Body of pancreas (tissue), 4 donors: ENCODE measurements around the gene KASH5. TPM values are rescaled to one million over a fixed set of nuclear protein-coding genes. Genes with fewer than 3 reads are reported as not detected.
A peak's percentile ranks its signal among the peaks of the same experiment; 100 is the strongest.
"Not testable (repeated sequence)": the region's sequence is repeated elsewhere in the genome, so short reads cannot be mapped to it uniquely, and the experiment has no call there.

Experiments
- ATAC-seq: fragments of 150-250 bp; one replicate; pipeline ENCODE4 v1.9.1; 2016
- DNase-seq, 4 donors: peaks; one replicate each; pipeline ENCODE4 v3.0.0-alpha.2; 2019
- H3K27ac ChIP-seq, 4 donors: fragments of 200-600 bp; sonication (generic); 1 replicate in 3 of 4; 2 replicates in 1 of 4; pipeline versions ENCODE4 v1.5.1 to v1.6.1; 2016 to 2019; ENCODE audit warnings: mild to moderate bottlenecking in 1 of 4, mixed read lengths in 1 of 4, moderate library complexity in 1 of 4
- H3K27me3 ChIP-seq, 2 donors: fragments of 200-600 bp; sonication (generic); one replicate each; pipeline ENCODE4 v1.6.0; 2016; ENCODE audit warnings: mild to moderate bottlenecking in 1 of 2
- H3K36me3 ChIP-seq, 2 donors: fragments of 200-600 bp; sonication (generic); replicated peaks in 1 of 2; 2 replicates each; pipeline ENCODE4 v1.5.1; 2016; ENCODE audit warnings: low read depth in 2 of 2; ENCODE audit not compliant: insufficient read depth in 1 of 2
- H3K4me1 ChIP-seq: fragments of 200-600 bp; sonication (generic); one replicate; pipeline ENCODE4 v1.6.0; 2016
- H3K4me3 ChIP-seq, 2 donors: fragments of 200-600 bp; sonication (generic); 1 replicate in 1 of 2; 2 replicates in 1 of 2; pipeline ENCODE4 v1.5.1; 2016 to 2019
- H3K9me3 ChIP-seq, 3 donors: fragments of 200-600 bp; sonication (generic); 1 replicate in 2 of 3; 2 replicates in 1 of 3; pipeline ENCODE4 v1.5.1; 2016
- POLR2A ChIP-seq, 3 donors: fragments of 450-650 bp; IDR thresholded peaks; one replicate each; pipeline ENCODE4 v1.6.1; 2016; ENCODE audit warnings: antibody characterized with exemption in 3 of 3, mild to moderate bottlenecking in 2 of 3
- WGBS, 2 donors: methylation state at CpG; one replicate each; pipeline ENCODE4 v1.1.5; 2017; 5-methylcytosine and 5-hydroxymethylcytosine counted together
- intact Hi-C: fragments of 100-400 bp; cut with DNase I; formaldehyde crosslinking; loops from one replicate; pipeline ENCODE4 v1.15.1; 2023
- total RNA-seq, 2 donors: library from RNA; depleted of rRNA; stranded (reverse); fragments of >200 nt; gene quantifications; one replicate each; pipeline ENCODE4 v1.1.0, GENCODE V29; 2016
- TF ChIP-seq, protein P1 (sequence below), 7 experiments: fragments of 450-650 bp in 4 of 7; fragments of 200-600 bp in 3 of 7; sonication (generic) in 3 of 7; IDR thresholded peaks; one replicate each; pipeline ENCODE4 v1.5.1; 2016 to 2019; ENCODE audit warnings: antibody characterized with exemption in 7 of 7

Gene KASH5
- total RNA-seq, 2 donors from 2014 or later, result 0.66 to 2.6 TPM

GRCh38 chr19:49456326-49456725 lies 68.3 kb downstream of the KASH5 start:
- Histone ChIP-seq H3K27me3 (no peaks in the 10 kb centered on the region), H3K36me3 (no peaks in the 10 kb centered on the region), H3K4me1 (peaks cover 18% of the 10 kb centered on the region), H3K9me3 (no peaks in the 10 kb centered on the region), H3K4me3 (no peak overlapping the region), H3K27ac (peak overlapping the region in 1 of 4 donors; percentile 36)
- DNase-seq, result no peak
- no peak for TF ChIP-seq POLR2A (IDR thresholded peaks at IDR 0.05)
- TF ChIP-seq, protein P1, sequence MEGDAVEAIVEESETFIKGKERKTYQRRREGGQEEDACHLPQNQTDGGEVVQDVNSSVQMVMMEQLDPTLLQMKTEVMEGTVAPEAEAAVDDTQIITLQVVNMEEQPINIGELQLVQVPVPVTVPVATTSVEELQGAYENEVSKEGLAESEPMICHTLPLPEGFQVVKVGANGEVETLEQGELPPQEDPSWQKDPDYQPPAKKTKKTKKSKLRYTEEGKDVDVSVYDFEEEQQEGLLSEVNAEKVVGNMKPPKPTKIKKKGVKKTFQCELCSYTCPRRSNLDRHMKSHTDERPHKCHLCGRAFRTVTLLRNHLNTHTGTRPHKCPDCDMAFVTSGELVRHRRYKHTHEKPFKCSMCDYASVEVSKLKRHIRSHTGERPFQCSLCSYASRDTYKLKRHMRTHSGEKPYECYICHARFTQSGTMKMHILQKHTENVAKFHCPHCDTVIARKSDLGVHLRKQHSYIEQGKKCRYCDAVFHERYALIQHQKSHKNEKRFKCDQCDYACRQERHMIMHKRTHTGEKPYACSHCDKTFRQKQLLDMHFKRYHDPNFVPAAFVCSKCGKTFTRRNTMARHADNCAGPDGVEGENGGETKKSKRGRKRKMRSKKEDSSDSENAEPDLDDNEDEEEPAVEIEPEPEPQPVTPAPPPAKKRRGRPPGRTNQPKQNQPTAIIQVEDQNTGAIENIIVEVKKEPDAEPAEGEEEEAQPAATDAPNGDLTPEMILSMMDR (IDR thresholded peaks at IDR 0.05), result no peak
- ATAC-seq, result no peak
- intact Hi-C loops, result no loop called here
- 82 to 83% methylated on average over 5 of the region's 5 CpGs for WGBS, 2 donors

- H3K36me3 ChIP-seq, result no peaks in the 10 kb centered on the region
- no peaks in the 10 kb centered on the region for H3K9me3 ChIP-seq
- TF ChIP-seq POLR2A (IDR thresholded peaks at IDR 0.05), result no peak
- TF ChIP-seq, protein P1 (IDR thresholded peaks at IDR 0.05), result no peak
- H3K4me1 ChIP-seq, result peaks cover 11% of the 10 kb centered on the region
- no peak overlapping the region for H3K4me3 ChIP-seq
- WGBS, 2 donors, result 88 to 90% methylated on average over 5 of the region's 5 CpGs
- no peak for DNase-seq
- intact Hi-C loops, result no loop called here
- no peaks in the 10 kb centered on the region for H3K27me3 ChIP-seq
- H3K27ac ChIP-seq, result no peak overlapping the region
- ATAC-seq, result no peak
Observed at GRCh38 chr19:49458567-49458903, 70.5 kb downstream of the KASH5 start.

DNA sequence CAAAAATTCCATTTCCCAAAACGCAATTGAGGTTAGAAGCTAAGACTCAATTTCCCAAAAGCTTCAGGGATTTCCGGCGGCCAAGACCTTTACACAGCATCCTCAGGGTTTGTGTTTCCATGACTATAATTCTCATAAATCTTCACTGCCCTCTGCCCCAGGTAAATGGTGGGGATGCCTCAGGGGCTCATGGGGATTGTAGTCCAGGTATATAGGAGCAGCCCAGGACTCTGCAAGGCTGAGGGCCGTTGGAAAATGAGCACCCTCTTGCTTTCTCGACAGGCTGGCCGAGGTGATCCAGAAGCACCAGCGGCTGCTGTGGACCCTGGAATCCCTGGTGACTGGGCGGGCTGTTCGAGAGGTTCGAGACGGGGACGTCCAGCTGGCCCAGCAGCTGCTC lies 71.3 kb downstream of the KASH5 start:
- Histone ChIP-seq H3K36me3 (no peaks in the 10 kb centered on the region), H3K4me3 (no peak overlapping the region), H3K9me3 (no peaks in the 10 kb centered on the region), H3K27me3 (no peaks in the 10 kb centered on the region), H3K27ac (no peak overlapping the region), H3K4me1 (peaks cover 2% of the 10 kb centered on the region)
- DNase-seq (no peak), ATAC-seq (no peak)
- 86 to 89% methylated on average over 4 to 12 of the region's 12 CpGs for WGBS, 2 donors
- TF ChIP-seq, protein P1 (IDR thresholded peaks at IDR 0.05), result no peak
- no peak for TF ChIP-seq POLR2A (IDR thresholded peaks at IDR 0.05)
- intact Hi-C loops, result no loop called here

DNA sequence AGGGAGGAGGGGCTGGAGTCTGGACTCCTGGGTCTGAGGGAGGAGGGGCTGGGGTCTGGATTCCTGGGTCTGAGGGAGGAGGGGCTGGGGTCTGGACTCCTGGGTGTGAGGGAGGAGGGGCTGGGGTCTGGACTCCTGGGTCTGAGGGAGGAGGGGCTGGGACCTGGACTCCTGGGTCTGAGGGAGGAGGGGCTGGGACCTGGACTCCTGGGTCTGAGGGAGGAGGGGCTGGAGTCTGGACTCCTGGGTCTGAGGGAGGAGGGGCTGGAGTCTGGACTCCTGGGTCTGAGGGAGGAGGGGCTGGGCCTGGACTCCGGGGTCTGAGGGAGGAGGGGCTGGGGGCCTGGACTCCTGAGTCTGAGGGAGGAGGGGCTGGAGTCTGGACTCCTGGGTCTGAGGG lies 73.1 kb downstream of the KASH5 start:
- H3K36me3 ChIP-seq, H3K9me3 ChIP-seq, DNase-seq, ATAC-seq, intact Hi-C loops, H3K27ac ChIP-seq, H3K4me3 ChIP-seq, H3K4me1 ChIP-seq, H3K27me3 ChIP-seq: not testable (repeated sequence)
- WGBS, 2 donors, result 100% methylated on average over 1 of the region's 1 CpG; no CpG with 5 or more reads in 1 of the 2 donors

- no peaks in the 10 kb centered on the region for H3K4me1 ChIP-seq
- H3K27me3 ChIP-seq, result no peaks in the 10 kb centered on the region
- H3K36me3 ChIP-seq, result peaks cover 0 to 7% of the 10 kb centered on the region in 2 donors
- H3K27ac ChIP-seq, result no peak overlapping the region
- H3K9me3 ChIP-seq, result no peaks in the 10 kb centered on the region
- TF ChIP-seq POLR2A (IDR thresholded peaks at IDR 0.05), result no peak
- TF ChIP-seq, protein P1 (IDR thresholded peaks at IDR 0.05), result no peak
- 96 to 98% methylated on average over 21 to 24 of the region's 37 CpGs for WGBS, 2 donors
- H3K4me3 ChIP-seq, result no peak overlapping the region
- intact Hi-C loops, result no loop called here
- ATAC-seq (no peak), DNase-seq (no peak)
Observed at GRCh38 chr19:49461656-49462055, 73.6 kb downstream of the KASH5 start.
